Peyer's patch (tissue), 4 donors: ENCODE results near the gene CDC73. TPM values are rescaled to one million over a fixed set of nuclear protein-coding genes. Genes with fewer than 3 reads are reported as not detected.

Experiments used
- DNase-seq, 3 donors: peaks; one replicate each; pipeline ENCODE4 v3.0.0-alpha.2; 2017 to 2019
- H3K27ac ChIP-seq, 4 donors: fragments of 200-600 bp; sonication (generic); one replicate each; pipeline ENCODE4 v1.5.1; 2016 to 2019
- H3K27me3 ChIP-seq, 2 donors: fragments of 200-600 bp; sonication (generic); one replicate each; pipeline ENCODE4 v1.5.1; 2019
- H3K36me3 ChIP-seq, 3 donors: fragments of 200-600 bp; sonication (generic); one replicate each; pipeline ENCODE4 v1.5.1; 2016 to 2019
- H3K4me1 ChIP-seq, 4 donors: fragments of 200-600 bp; sonication (generic); one replicate each; pipeline ENCODE4 v1.5.1; 2016 to 2019
- H3K4me3 ChIP-seq, 4 donors: fragments of 200-600 bp; sonication (generic); 1 replicate in 3 of 4; 2 replicates in 1 of 4; pipeline ENCODE4 v1.5.1; 2016 to 2019; ENCODE audit warnings: mild to moderate bottlenecking in 1 of 4
- H3K9me3 ChIP-seq, 4 donors: fragments of 200-600 bp; sonication (generic); one replicate each; pipeline ENCODE4 v1.5.1; 2016 to 2019; ENCODE audit warnings: mild to moderate bottlenecking in 1 of 4
- POLR2A ChIP-seq, 2 donors: fragments of 450-650 bp; IDR thresholded peaks; one replicate each; pipeline ENCODE4 v1.5.1; 2017; ENCODE audit warnings: antibody characterized with exemption in 2 of 2, mild to moderate bottlenecking in 2 of 2, moderate library complexity in 2 of 2
- total RNA-seq, 4 donors: library from RNA; depleted of rRNA; stranded (reverse); fragments of >200 nt; gene quantifications; one replicate each; pipeline ENCODE4 v1.1.0, GENCODE V29; 2016
- TF ChIP-seq, protein P1 (sequence below), 6 experiments: fragments of 450-650 bp in 4 of 6; fragments of 200-600 bp in 2 of 6; sonication (generic) in 1 of 6; IDR thresholded peaks; one replicate each; pipeline ENCODE4 v1.5.1; 2017 to 2019; ENCODE audit warnings: antibody characterized with exemption in 6 of 6, mild to moderate bottlenecking in 3 of 6, moderate library complexity in 1 of 6

CDC73 gene
- total RNA-seq, 4 donors from 2014 or later, result 28.6 to 191 (median 43.1) TPM

DNA sequence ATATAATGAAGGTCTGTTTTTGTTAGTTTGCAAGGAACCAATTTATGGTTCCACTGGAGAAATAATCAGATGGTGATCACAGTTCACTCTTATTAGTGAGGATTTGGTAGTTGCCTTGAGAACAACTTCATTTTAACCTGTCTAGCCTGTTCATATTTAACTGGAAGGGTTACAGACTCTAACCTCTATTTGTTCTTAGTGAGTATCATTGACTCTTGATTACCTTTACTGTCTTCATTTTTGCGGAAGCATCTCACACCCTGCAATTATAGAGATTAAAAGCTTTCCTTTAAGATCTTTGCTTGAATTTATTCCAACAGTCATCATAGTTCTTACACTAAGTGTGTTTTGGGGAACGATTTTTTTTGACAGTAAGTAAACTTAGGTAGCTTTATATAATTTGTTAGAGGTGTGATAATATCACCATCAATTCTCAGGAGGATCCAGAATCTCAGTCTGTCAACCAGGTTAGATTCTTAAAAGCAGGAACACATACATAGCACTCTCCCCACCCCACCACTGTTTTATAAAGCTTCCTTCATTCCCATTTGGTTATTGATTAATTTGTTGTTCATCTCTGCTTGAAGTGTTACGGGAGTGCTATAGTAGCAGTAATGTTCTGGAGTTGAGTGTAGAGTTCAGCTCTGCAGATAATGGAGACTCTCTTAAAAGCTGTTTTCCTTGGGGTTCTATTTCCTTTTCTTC, 34.4 kb downstream of the CDC73 start:
- peaks cover 0 to 31% (median 3%) of the 10 kb centered on the region in 3 donors for H3K36me3 ChIP-seq
- peaks cover 0 to 9% (median 0%) of the 10 kb centered on the region in 4 donors for H3K4me1 ChIP-seq
- no peak for DNase-seq
- no peaks in the 10 kb centered on the region for H3K9me3 ChIP-seq
- no peaks in the 10 kb centered on the region for H3K27me3 ChIP-seq
- H3K4me3 ChIP-seq, result no peak overlapping the region
- TF ChIP-seq, protein P1, sequence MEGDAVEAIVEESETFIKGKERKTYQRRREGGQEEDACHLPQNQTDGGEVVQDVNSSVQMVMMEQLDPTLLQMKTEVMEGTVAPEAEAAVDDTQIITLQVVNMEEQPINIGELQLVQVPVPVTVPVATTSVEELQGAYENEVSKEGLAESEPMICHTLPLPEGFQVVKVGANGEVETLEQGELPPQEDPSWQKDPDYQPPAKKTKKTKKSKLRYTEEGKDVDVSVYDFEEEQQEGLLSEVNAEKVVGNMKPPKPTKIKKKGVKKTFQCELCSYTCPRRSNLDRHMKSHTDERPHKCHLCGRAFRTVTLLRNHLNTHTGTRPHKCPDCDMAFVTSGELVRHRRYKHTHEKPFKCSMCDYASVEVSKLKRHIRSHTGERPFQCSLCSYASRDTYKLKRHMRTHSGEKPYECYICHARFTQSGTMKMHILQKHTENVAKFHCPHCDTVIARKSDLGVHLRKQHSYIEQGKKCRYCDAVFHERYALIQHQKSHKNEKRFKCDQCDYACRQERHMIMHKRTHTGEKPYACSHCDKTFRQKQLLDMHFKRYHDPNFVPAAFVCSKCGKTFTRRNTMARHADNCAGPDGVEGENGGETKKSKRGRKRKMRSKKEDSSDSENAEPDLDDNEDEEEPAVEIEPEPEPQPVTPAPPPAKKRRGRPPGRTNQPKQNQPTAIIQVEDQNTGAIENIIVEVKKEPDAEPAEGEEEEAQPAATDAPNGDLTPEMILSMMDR (IDR thresholded peaks at IDR 0.05), result no peak
- no peak for TF ChIP-seq POLR2A (IDR thresholded peaks at IDR 0.05)
- peak overlapping the region in 1 of 4 donors; percentile 2 for H3K27ac ChIP-seq

DNA sequence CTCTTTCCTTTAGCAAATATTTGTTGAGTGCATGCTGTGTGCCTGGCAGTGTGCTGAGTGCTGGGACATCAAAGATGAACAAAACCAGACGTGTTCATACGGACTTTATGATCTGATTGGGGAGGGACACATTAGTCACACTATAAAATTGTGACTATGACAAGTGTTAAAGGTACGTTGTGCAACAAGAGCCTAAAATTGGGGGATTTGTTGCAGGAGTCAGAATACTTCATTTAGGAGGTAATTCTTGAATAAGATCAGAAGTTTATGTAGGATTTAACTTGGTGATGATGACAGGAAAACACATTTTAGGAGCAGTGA, 35.0 kb downstream of the CDC73 start:
- Histone ChIP-seq H3K36me3 (peaks cover 0 to 27% (median 3%) of the 10 kb centered on the region in 3 donors), H3K4me1 (peaks cover 0 to 9% (median 0%) of the 10 kb centered on the region in 4 donors), H3K9me3 (no peaks in the 10 kb centered on the region), H3K27me3 (no peaks in the 10 kb centered on the region), H3K4me3 (no peak overlapping the region), H3K27ac (no peak overlapping the region)
- TF ChIP-seq, protein P1 (IDR thresholded peaks at IDR 0.05), result no peak
- TF ChIP-seq POLR2A (IDR thresholded peaks at IDR 0.05), result no peak
- no peak for DNase-seq

DNA sequence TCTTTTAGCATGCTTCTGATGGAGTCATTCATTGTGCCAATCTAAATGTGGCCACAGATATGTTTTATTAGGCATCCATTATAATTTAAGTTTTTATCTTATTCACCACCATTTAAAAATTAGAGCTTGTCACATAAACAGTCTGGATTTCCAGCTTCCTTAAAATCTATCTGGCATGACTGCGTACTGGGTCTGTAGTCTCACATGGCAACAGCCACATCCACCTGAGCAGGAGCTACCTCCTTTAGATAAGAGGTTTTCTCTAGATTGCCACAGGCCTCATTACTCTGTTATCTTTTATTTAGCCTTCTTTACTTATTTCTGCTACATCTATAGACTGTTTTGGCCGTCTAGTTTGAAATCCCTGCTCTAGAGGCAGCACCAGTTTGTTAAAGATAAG, 35.5 kb downstream of the CDC73 start:
- TF ChIP-seq, protein P1 (IDR thresholded peaks at IDR 0.05), result no peak
- TF ChIP-seq POLR2A (IDR thresholded peaks at IDR 0.05), result no peak
- Histone ChIP-seq H3K4me3 (no peak overlapping the region), H3K9me3 (no peaks in the 10 kb centered on the region), H3K27ac (no peak overlapping the region), H3K4me1 (peaks cover 0 to 9% (median 0%) of the 10 kb centered on the region in 4 donors), H3K27me3 (no peaks in the 10 kb centered on the region), H3K36me3 (peaks cover 0 to 25% (median 2%) of the 10 kb centered on the region in 3 donors)
- no peak for DNase-seq

DNA sequence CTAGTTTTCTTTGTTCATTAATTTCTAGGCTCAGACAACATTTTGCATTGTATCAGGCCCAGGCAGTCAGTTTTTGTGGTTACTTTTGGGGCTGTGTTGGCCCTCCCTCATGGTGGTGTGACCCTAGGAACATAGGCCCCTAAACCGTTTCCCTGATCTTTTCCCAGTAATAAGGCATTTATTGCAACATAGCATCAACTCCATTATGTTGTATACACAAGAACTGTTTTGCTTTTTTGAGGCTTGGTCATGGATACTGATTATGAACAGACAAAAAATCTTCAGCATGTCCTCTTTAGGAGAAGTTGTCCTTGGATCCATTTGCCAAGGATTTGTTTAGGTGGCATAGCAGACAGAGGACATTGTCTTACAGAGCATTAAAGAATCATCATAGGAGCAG, 54.3 kb downstream of the CDC73 start:
- TF ChIP-seq, protein P1 (IDR thresholded peaks at IDR 0.05), result no peak
- TF ChIP-seq POLR2A (IDR thresholded peaks at IDR 0.05), result no peak
- DNase-seq, result no peak
- Histone ChIP-seq H3K27me3 (no peaks in the 10 kb centered on the region), H3K4me1 (no peaks in the 10 kb centered on the region), H3K9me3 (no peaks in the 10 kb centered on the region), H3K36me3 (no peaks in the 10 kb centered on the region), H3K27ac (no peak overlapping the region), H3K4me3 (no peak overlapping the region)

DNA sequence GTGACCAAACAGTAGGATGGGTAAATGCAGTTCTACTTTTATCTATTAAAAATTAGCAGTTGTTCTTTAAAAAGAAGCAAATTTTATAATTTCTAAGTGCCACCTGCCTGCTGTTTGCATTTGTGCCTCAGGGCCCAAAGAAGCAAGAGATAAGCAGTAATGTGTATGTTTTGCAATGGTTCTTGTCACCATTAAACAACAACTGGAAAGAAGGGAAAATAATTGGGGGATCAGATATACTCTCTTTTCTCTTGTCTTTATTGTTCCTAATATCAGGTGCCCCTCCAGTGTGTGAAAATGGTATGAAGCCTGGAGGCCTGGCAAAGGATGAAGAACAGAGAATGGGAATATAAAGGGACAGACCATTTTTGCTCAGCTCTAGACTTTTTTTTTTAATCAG, 55.0 kb downstream of the CDC73 start:
- H3K27ac ChIP-seq, result no peak overlapping the region
- DNase-seq, result no peak
- H3K4me1 ChIP-seq, result no peaks in the 10 kb centered on the region
- no peak overlapping the region for H3K4me3 ChIP-seq
- no peaks in the 10 kb centered on the region for H3K27me3 ChIP-seq
- no peak for TF ChIP-seq POLR2A (IDR thresholded peaks at IDR 0.05)
- TF ChIP-seq, protein P1 (IDR thresholded peaks at IDR 0.05), result no peak
- H3K36me3 ChIP-seq, result no peaks in the 10 kb centered on the region
- H3K9me3 ChIP-seq, result no peaks in the 10 kb centered on the region
